GM21717 (cell line): ENCODE data around the gene TCEAL9.
"Not testable (repeated sequence)": the region's sequence is repeated elsewhere in the genome, so short reads cannot be mapped to it uniquely, and the experiment has no call there.

Experiments used
- ATAC-seq: cut with Tn5 transposase; IDR thresholded peaks from one replicate; pipeline ENCODE4 v1.9.1; 2021; ENCODE audit warnings: mild to moderate bottlenecking, moderate library complexity; ENCODE audit not compliant: unreplicated experiment

TCEAL9 gene

DNA sequence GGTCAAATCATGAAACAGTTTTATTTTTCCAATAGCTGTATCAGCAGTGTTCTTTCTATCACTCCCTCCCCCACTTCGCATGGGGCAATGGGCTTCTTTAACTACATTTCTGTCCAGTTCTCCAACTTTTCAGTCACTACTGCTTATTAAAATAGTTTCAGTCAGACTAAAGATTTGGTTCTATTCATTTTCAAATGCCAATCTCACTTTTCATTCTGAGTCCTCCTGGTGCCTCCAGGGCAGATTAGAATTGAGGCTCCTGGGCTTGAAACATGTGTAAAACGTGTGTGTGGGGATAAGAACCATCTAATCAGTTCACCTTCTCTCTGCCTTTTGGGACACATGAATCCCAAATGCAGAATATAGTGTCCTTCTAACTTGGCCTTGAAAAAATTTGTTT lies 16.6 kb downstream of the TCEAL9 start:
- ATAC-seq, result no peak

GRCh38 chrX:103373581-103373980 lies 17.3 kb downstream of the TCEAL9 start:
- ATAC-seq, result no peak

- no peak for ATAC-seq
These were observed 20.0 kb downstream of the TCEAL9 start, which contains the start of gene BEX3 for GRCh38 chrX:103376118-103376978. Gene BEX3, plus strand, starts transcription at chrX:103376538. Its CDS starts 984 bp downstream, at chrX:103377522.

GRCh38 chrX:103376979-103377324 lies 20.6 kb downstream of the TCEAL9 start:
- ATAC-seq, result no peak

GRCh38 chrX:103378990-103379389 lies 22.7 kb downstream of the TCEAL9 start:
- no peak for ATAC-seq

- ATAC-seq, result no peak
These were observed 26.6 kb downstream of the TCEAL9 start for GRCh38 chrX:103382877-103383276.

- no peak for ATAC-seq
These were observed 28.4 kb downstream of the TCEAL9 start for GRCh38 chrX:103384672-103385071.

- ATAC-seq, result not testable (repeated sequence)
These were observed 29.1 kb downstream of the TCEAL9 start for GRCh38 chrX:103385283-103385830.

DNA sequence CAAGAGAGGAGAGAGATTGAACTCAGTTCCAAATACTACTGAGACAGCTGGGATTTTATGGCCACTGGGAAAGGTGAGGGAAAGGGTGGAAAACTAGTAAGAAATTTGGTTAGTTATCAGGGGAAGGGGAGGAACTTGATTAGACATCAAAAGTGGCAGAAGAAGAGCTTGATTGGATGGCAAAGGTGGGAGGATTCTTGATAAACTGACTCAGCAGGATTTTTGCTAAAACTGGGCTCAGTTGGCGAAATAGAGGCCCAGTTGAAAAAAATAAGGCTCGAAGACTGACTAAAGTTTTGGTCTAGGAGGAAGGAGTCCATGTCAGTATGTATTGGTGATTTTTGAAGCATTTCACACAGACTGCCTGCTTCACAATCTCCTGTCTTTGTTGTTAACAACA lies 30.0 kb downstream of the TCEAL9 start:
- no peak for ATAC-seq

GRCh38 chrX:103393487-103393886 lies 37.2 kb downstream of the TCEAL9 start:
- no peak for ATAC-seq

DNA sequence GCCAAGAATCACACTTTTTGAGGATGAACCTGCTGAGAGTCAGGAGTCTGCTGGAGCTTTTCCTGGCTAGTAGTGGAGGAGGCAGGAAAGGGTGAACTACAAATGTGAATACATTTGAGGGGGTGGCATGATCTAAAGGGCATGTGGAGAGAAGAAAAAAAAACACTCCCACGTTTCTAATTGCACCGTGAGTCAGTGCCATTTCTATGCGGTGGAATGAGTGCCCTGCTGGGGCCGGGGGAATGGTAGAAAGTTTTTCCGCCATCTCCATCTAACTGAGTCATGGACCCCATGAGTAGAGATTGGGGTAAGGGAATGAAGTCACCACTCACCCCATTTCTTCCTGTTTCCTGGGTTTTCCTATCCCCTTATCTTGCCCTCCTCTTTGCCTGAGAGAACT lies 39.9 kb downstream of the TCEAL9 start:
- no peak for ATAC-seq

DNA sequence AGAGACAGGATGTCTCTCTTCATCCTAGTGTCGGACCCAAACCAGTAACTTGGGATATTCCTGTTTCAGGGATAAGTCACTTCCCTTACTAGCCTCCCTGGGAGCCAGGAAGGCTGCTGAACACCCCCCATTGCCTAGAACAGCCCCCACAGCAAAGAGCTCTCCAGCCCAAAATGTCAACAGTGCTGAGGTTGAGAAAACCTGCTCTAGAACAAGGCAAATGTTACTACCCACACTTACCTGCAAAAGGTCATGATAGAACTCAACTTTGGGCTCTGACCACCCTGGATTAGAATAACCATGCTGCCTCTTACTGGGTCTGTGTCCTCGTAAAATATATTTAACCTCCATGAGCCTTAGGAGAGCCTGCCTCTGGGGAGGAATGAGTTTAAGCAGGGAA lies 40.4 kb downstream of the TCEAL9 start:
- ATAC-seq, result no peak

DNA sequence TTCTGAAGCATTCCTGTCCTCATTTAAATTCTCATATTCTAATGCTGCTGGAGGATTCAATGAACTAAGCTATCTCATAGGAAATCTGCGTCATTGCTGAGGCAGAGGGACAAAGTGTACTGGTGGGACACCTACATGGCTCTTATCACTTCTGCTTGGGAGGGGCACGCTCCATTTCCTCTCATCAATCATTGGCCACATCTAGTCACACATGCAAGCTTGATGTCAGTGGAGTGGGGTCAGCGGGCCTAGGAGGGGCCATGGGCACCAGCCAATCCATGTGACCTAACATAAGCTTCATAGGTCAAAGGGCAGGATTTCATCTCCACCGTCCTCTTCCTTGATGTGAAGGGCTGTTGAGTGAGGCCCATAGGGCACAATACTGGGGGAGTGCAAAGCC lies 41.4 kb downstream of the TCEAL9 start:
- ATAC-seq, result no peak

- no peak for ATAC-seq
These were observed 42.1 kb downstream of the TCEAL9 start for GRCh38 chrX:103398421-103398864.

GRCh38 chrX:103399744-103400143 lies 43.4 kb downstream of the TCEAL9 start:
- ATAC-seq, result no peak

- no peak for ATAC-seq
These were observed 44.6 kb downstream of the TCEAL9 start for GRCh38 chrX:103400931-103401330.

DNA sequence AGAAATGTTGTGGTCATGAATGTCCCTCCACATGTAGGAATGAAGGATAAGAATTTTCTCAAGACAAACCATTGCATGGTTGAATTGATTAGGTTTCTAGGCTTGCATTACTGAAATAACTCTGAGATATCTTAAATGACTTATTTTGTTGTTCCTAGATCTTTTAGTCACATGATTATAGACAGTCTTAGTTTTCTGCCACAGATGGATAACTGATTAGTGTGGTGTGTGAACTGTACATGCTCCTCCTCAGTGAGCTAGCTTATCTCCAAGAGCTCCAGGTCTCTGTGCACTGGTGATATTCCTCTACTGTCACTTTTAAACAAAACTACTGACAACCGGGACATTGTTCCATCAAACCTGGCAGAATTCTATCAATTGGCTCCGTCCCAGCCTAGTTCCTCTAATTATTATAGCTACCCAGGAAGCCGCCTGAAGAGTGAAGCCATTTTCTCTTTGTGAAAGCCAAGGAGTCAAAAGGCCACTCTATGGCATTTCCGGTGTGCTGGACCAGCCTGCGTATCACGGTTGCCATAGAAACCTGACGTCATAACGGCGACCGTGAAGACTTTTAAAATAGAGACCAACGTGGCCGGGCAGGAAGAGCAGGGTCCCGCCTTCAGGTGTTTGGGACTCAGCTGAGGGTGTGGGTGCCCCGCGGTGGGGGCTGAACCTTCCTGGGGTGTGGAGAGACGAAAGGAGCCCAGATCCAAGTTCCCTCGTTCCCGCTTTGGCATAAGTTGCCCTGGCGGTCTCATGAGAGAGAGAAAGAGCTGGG lies 48.1 kb downstream of the TCEAL9 start:
- ATAC-seq, result peak; percentile 94

- ATAC-seq, result peak; percentile 37
These were observed 48.7 kb downstream of the TCEAL9 start for GRCh38 chrX:103405009-103405333.

DNA sequence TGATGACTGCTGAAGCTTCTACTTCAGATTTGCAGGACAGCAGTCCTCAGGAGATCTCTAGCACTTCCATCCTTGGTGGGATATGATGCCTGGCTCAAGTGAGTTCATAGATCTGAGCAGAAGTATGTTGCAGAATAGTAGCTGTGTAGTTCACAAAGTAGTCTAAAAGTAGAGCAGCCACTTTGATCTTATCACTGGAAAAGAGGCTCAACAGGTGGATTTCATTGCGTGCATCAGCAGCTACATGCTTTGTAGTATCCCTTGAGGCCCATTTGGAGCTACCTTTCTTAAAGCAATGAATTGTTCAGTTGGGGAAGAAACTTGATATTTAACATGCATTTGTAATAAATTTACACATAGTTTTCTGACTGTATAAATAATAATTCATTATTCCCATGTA lies 50.0 kb downstream of the TCEAL9 start:
- ATAC-seq, result no peak

GRCh38 chrX:103407776-103408175 lies 51.5 kb downstream of the TCEAL9 start:
- ATAC-seq, result no peak
